DND-41 (cell line): ENCODE results near the gene EHF.

ENCODE experiments used
- ATAC-seq: fragments of 200-7000 bp; cut with Tn5 transposase; 3 replicates; pipeline ENCODE4 v1.9.1; 2021; ENCODE audit warnings: low read depth; ENCODE audit not compliant: insufficient read depth
- DNase-seq: peaks from one replicate; pipeline ENCODE4 v3.0.0-alpha.2; 2020
- H2AFZ ChIP-seq: 2 replicates; pipeline ENCODE4 v1.6.0; 2012; ENCODE audit warnings: low read depth, low read length
- H3K27ac ChIP-seq: 2 replicates; pipeline ENCODE4 v1.5.1; 2012; ENCODE audit warnings: low read length, inconsistent platforms
- H3K27me3 ChIP-seq: fragments of 200-600 bp; sonication (generic); 2 replicates; pipeline ENCODE4 v1.6.0; 2012; ENCODE audit warnings: low read length, mild to moderate bottlenecking, inconsistent platforms; ENCODE audit not compliant: insufficient read depth, poor library complexity
- H3K36me3 ChIP-seq: 2 replicates; pipeline ENCODE4 v1.5.1; 2012; ENCODE audit warnings: low read length, inconsistent platforms; ENCODE audit not compliant: insufficient read depth
- H3K4me1 ChIP-seq: 2 replicates; pipeline ENCODE4 v1.5.1; 2012; ENCODE audit warnings: mild to moderate bottlenecking, low read length; ENCODE audit not compliant: insufficient read depth
- H3K4me2 ChIP-seq: 2 replicates; pipeline ENCODE4 v1.6.0; 2012; ENCODE audit warnings: mild to moderate bottlenecking, moderate library complexity, low read length, inconsistent platforms; ENCODE audit not compliant: insufficient read depth
- H3K4me3 ChIP-seq, 2 experiments: fragments of 200-600 bp in 1 of 2; shearing (Covaris generic) in 1 of 2; 2 replicates each; pipeline ENCODE4 v1.5.1; 2012 to 2016; ENCODE audit warnings: inconsistent platforms in 2 of 2, low read length in 2 of 2, mild to moderate bottlenecking in 2 of 2, low read depth in 1 of 2, moderate library complexity in 1 of 2
- H3K79me2 ChIP-seq: 2 replicates; pipeline ENCODE4 v1.6.0; 2012; ENCODE audit warnings: low read length, inconsistent platforms; ENCODE audit not compliant: insufficient read depth
- H3K9ac ChIP-seq: 2 replicates; pipeline ENCODE4 v1.6.0; 2012; ENCODE audit warnings: low read depth, mild to moderate bottlenecking, inconsistent platforms, low read length, moderate library complexity
- H3K9me3 ChIP-seq: 2 replicates; pipeline ENCODE4 v1.5.1; 2012; ENCODE audit warnings: low read length, moderate library complexity, mild to moderate bottlenecking, inconsistent platforms; ENCODE audit not compliant: insufficient read depth, severe bottlenecking
- H4K20me1 ChIP-seq: 2 replicates; pipeline ENCODE4 v1.6.0; 2012; ENCODE audit warnings: low read length; ENCODE audit not compliant: insufficient read depth
- EZH2 ChIP-seq: IDR thresholded peaks from 3 replicates; pipeline ENCODE4 v1.6.1; 2012; ENCODE audit warnings: borderline replicate concordance, low read depth, mild to moderate bottlenecking, moderate library complexity, low read length, inconsistent platforms; ENCODE audit not compliant: severe bottlenecking
- TF ChIP-seq, protein P1 (sequence below): IDR thresholded peaks from 2 replicates; pipeline ENCODE4 v1.5.1; 2012; ENCODE audit warnings: borderline replicate concordance, low read length, moderate library complexity, mild to moderate bottlenecking; ENCODE audit not compliant: poor library complexity, severe bottlenecking; ENCODE audit errors: extremely low read depth

Gene EHF

GRCh38 chr11:34620820-34621792 is at the start of gene EHF:
Gene EHF (plus strand): TSS chr11:34621093. CDS start chr11:34642631, 21,538 bp downstream.
- no peak for ATAC-seq
- no peak for TF ChIP-seq EZH2
- TF ChIP-seq, protein P1, sequence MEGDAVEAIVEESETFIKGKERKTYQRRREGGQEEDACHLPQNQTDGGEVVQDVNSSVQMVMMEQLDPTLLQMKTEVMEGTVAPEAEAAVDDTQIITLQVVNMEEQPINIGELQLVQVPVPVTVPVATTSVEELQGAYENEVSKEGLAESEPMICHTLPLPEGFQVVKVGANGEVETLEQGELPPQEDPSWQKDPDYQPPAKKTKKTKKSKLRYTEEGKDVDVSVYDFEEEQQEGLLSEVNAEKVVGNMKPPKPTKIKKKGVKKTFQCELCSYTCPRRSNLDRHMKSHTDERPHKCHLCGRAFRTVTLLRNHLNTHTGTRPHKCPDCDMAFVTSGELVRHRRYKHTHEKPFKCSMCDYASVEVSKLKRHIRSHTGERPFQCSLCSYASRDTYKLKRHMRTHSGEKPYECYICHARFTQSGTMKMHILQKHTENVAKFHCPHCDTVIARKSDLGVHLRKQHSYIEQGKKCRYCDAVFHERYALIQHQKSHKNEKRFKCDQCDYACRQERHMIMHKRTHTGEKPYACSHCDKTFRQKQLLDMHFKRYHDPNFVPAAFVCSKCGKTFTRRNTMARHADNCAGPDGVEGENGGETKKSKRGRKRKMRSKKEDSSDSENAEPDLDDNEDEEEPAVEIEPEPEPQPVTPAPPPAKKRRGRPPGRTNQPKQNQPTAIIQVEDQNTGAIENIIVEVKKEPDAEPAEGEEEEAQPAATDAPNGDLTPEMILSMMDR = no peak
- H3K9ac ChIP-seq = no peak within 1 kb of the TSS
- peaks cover 5% of the 10 kb centered on the region for H3K27me3 ChIP-seq
- no peaks in the 10 kb centered on the region for H4K20me1 ChIP-seq
- no peak within 1 kb of the TSS for H2AFZ ChIP-seq
- no peaks in the 10 kb centered on the region for H3K36me3 ChIP-seq
- no peaks in the 10 kb centered on the region for H3K4me1 ChIP-seq
- no peak within 1 kb of the TSS for H3K27ac ChIP-seq
- no peak within 1 kb of the TSS for H3K4me2 ChIP-seq
- H3K9me3 ChIP-seq = no peaks in the 10 kb centered on the region
- H3K4me3 ChIP-seq = no peak within 1 kb of the TSS
- no peak for DNase-seq
- H3K79me2 ChIP-seq = no peaks in the 10 kb centered on the region

DNA sequence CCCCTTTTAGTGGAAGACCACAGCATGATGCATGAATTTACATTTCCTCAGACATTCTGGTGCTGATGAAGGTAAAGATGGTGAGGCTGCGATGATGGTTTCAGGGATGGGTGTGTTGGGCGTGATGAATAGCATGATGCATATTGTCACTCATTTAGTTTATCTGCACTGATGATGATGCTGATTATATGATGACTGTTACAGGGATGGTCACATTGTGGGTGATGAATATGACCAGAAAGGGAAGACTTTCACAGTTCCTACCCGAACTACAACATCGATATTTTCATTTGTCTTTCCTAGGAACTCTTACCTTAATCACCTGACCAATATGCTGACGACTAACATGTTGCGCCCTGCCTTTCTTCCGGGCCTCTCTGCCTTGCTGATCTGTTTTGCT is 47.4 kb upstream of the EHF start:
- Histone ChIP-seq H3K9me3 (no peaks in the 10 kb centered on the region), H3K9ac (no peak overlapping the region), H3K4me3 (no peak overlapping the region), H4K20me1 (0 out of 2 replicates have a peak, but pooled peaks cover 3% of the 10 kb centered on the region), H2AFZ (no peak overlapping the region), H3K27ac (no peak overlapping the region), H3K36me3 (no peaks in the 10 kb centered on the region), H3K27me3 (peaks cover 15% of the 10 kb centered on the region), H3K4me2 (no peak overlapping the region), H3K79me2 (no peaks in the 10 kb centered on the region), H3K4me1 (no peaks in the 10 kb centered on the region)
- no peak for TF ChIP-seq EZH2
- TF ChIP-seq, protein P1 = no peak
- ATAC-seq (no peak), DNase-seq (no peak)

DNA sequence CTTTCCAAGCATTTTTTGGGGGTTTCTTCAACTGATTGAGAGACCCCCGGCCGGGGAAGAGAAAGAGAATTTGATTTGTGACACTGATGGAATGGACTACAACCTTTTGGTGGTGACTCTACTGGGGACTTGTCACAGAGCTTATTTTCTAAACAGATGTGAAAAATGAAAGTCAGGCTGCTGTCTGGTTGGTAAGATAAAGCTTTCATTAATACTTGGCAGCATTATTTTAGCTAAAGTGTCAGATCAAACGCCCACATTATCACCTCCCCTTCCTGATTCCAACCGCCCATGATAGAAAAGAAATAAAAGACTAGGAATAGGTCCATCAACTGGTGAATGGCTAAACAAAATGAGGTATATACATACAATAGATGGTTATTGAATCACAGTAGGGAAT is 45.6 kb upstream of the EHF start:
- Histone ChIP-seq H3K27me3 (peaks cover 26% of the 10 kb centered on the region), H3K79me2 (no peaks in the 10 kb centered on the region)
- ATAC-seq = no peak

More for the DNA sequence above, 45.6 kb upstream of the EHF start:
- no peak overlapping the region for H3K27ac ChIP-seq
- no peaks in the 10 kb centered on the region for H3K36me3 ChIP-seq
- H2AFZ ChIP-seq = no peak overlapping the region
- H3K9me3 ChIP-seq = no peaks in the 10 kb centered on the region
- no peak overlapping the region for H3K4me2 ChIP-seq
- no peak overlapping the region for H3K4me3 ChIP-seq
- H4K20me1 ChIP-seq = 0 out of 2 replicates have a peak, but pooled peaks cover 3% of the 10 kb centered on the region
- H3K9ac ChIP-seq = no peak overlapping the region
- H3K4me1 ChIP-seq = no peaks in the 10 kb centered on the region
- TF ChIP-seq, protein P1 = no peak
- no peak for TF ChIP-seq EZH2
- DNase-seq = no peak
